ENCODE results near the gene FSTL3. TPM values are rescaled to one million over a fixed set of nuclear protein-coding genes. Genes with fewer than 3 reads are reported as not detected.

Gene FSTL3
- total and polyA plus RNA-seq, 2 of the 13 experiments (the other 11 are each of a cell fraction or from before 2014, with no cell fraction given) = 13.5 to 15.6 TPM

GRCh38 chr19:634975-635652 is 41.1 kb upstream of the FSTL3 start:
- BruUV-seq (replicated peaks) = no TSS peak
- Histone ChIP-seq H3K27me3 (ENCODE audit: control insufficient read depth in 1 of 2, insufficient read depth in 2 of 2, low read length in 2 of 2) (no peaks in the 10 kb centered on the region; a peak in 1 of 5 replicates), H3K27ac (ENCODE audit: extremely low read length, insufficient read depth, low read length) (no peak overlapping the region), H4K20me1 (ENCODE audit: insufficient read depth, low read length) (peaks cover 7% of the 10 kb centered on the region; the same call in 1 of the 2 replicates), H3K4me1 (ENCODE audit: insufficient read depth, low read length) (peaks cover 33% of the 10 kb centered on the region), H3K79me2 (ENCODE audit: insufficient read depth, low read length) (peaks cover 20% of the 10 kb centered on the region), H3K9ac (ENCODE audit: insufficient read depth, low read depth, low read length) (no peak overlapping the region), H3K4me3 (replicated peaks in 1 of 3; ENCODE audit: insufficient read depth in 1 of 3, low read depth in 2 of 3, low read length in 3 of 3) (no peak overlapping the region), H3K9me3 (ENCODE audit: low read length) (no peaks in the 10 kb centered on the region), H3K36me3 (replicated peaks in 1 of 2; ENCODE audit: control insufficient read depth in 1 of 2, insufficient read depth in 2 of 2, low read length in 2 of 2) (peaks cover 1 to 7% of the 10 kb centered on the region in 2 experiments; a peak in 1 of 5 replicates), H2AFZ (ENCODE audit: low read length) (no peak overlapping the region), H3K4me2 (ENCODE audit: low read depth, low read length) (no peak overlapping the region)
- ChIA-PET POLR2A (no interaction called here), CTCF (ENCODE audit: low intra/inter-chr PET ratio, low total read pairs) (no interaction called here)
- FAIRE-seq = no peak
- peak; percentile 28 for TF ChIP-seq AGO2 (optimal IDR thresholded peaks at IDR 0.05; ENCODE audit: low read depth, low read length)
- no peak for TF ChIP-seq PAX8 (CRISPR knock-in tag; IDR thresholded peaks at IDR 0.05; ENCODE audit: borderline replicate concordance)
- intact Hi-C loops (cut with micrococcal nuclease; ENCODE audit: unreplicated experiment) (no loop called here), in situ Hi-C loops (cut with HindIII; ENCODE audit: extremely low pct_ligation_motif_present, low pct_unique_long_range_greater_than_20kb) (no loop called here)
- no peak for ATAC-seq
- WGBS (ENCODE audit: low lambda C conversion rate) = 89% methylated on average over 4 of the region's 16 CpGs
- DNase-seq (ENCODE audit: low spot score) = no peak

GRCh38 chr19:638906-639252 is 37.3 kb upstream of the FSTL3 start:
- Histone ChIP-seq H3K4me2 (ENCODE audit: low read depth, low read length) (peak overlapping the region; percentile 63; the same call in 1 of the 2 replicates), H3K4me3 (replicated peaks in 1 of 3; ENCODE audit: insufficient read depth in 1 of 3, low read depth in 2 of 3, low read length in 3 of 3) (peak overlapping the region in 2 of 3 experiments; percentile 56 to 61; a peak in 3 of 6 replicates), H2AFZ (ENCODE audit: low read length) (no peak overlapping the region), H3K36me3 (replicated peaks in 1 of 2; ENCODE audit: control insufficient read depth in 1 of 2, insufficient read depth in 2 of 2, low read length in 2 of 2) (no peaks in the 10 kb centered on the region), H3K27me3 (ENCODE audit: control insufficient read depth in 1 of 2, insufficient read depth in 2 of 2, low read length in 2 of 2) (no peaks in the 10 kb centered on the region), H3K79me2 (ENCODE audit: insufficient read depth, low read length) (no peaks in the 10 kb centered on the region), H3K9me3 (ENCODE audit: low read length) (no peaks in the 10 kb centered on the region), H3K4me1 (ENCODE audit: insufficient read depth, low read length) (peaks cover 16% of the 10 kb centered on the region), H3K9ac (ENCODE audit: insufficient read depth, low read depth, low read length) (0 out of 2 replicates have a peak overlapping the region, but pooled peaks have one; percentile 15), H4K20me1 (ENCODE audit: insufficient read depth, low read length) (no peaks in the 10 kb centered on the region), H3K27ac (ENCODE audit: extremely low read length, insufficient read depth, low read length) (no peak overlapping the region)
- no TSS peak for BruUV-seq (replicated peaks)
- FAIRE-seq (no peak), ATAC-seq (no peak), DNase-seq (ENCODE audit: low spot score) (no peak)
- in situ Hi-C loops (cut with HindIII; ENCODE audit: extremely low pct_ligation_motif_present, low pct_unique_long_range_greater_than_20kb) (no loop called here), intact Hi-C loops (cut with micrococcal nuclease; ENCODE audit: unreplicated experiment) (no loop called here)
- ChIA-PET POLR2A (no interaction called here), CTCF (ENCODE audit: low intra/inter-chr PET ratio, low total read pairs) (no interaction called here)
- WGBS (ENCODE audit: low lambda C conversion rate) = 80% methylated on average over 1 of the region's 17 CpGs
- peak; percentile 47 for TF ChIP-seq AGO2 (optimal IDR thresholded peaks at IDR 0.05; ENCODE audit: low read depth, low read length)
- no peak for TF ChIP-seq ATF2 (CRISPR knock-in tag; IDR thresholded peaks at IDR 0.05)
- TF ChIP-seq ZNF451 (CRISPR knock-in tag; IDR thresholded peaks at IDR 0.05) = no peak

Measured in HepG2 (cell line).